Uterus (tissue), 2 donors: ENCODE results near the gene CCDC93.

Experiments used
- POLR2A ChIP-seq, 2 donors: fragments of 450-650 bp; IDR thresholded peaks; one replicate each; pipeline ENCODE4 v1.6.1; 2016; ENCODE audit warnings: antibody characterized with exemption in 2 of 2, mild to moderate bottlenecking in 1 of 2, moderate library complexity in 1 of 2
- TF ChIP-seq, protein P1 (sequence below), 4 experiments: fragments of 200-600 bp in 2 of 4; fragments of 450-650 bp in 2 of 4; sonication (generic) in 2 of 4; IDR thresholded peaks; one replicate each; pipeline ENCODE4 v1.5.1; 2016 to 2019; ENCODE audit warnings: antibody characterized with exemption in 4 of 4, mild to moderate bottlenecking in 2 of 4, moderate library complexity in 1 of 4

DNA sequence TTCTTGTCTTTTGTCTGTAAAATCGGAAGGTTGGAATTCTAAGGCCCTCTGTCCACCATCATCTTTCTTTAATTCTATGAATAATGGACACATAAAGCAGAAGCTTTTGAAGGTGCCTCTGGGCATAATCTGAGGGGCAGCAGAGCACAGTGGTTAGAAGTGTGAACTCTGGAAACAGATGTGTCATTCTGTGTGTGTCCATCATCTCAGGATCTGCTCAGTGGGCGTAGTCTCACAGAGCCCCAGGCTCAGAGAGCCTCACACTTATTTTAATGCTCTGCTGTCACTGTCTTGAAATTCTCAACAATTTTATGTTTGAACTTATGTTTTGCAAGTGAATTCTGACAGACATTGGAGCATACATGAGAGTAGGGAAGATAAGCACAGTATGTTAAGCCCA, 31.0 kb upstream of the CCDC93 start:
- TF ChIP-seq, protein P1, sequence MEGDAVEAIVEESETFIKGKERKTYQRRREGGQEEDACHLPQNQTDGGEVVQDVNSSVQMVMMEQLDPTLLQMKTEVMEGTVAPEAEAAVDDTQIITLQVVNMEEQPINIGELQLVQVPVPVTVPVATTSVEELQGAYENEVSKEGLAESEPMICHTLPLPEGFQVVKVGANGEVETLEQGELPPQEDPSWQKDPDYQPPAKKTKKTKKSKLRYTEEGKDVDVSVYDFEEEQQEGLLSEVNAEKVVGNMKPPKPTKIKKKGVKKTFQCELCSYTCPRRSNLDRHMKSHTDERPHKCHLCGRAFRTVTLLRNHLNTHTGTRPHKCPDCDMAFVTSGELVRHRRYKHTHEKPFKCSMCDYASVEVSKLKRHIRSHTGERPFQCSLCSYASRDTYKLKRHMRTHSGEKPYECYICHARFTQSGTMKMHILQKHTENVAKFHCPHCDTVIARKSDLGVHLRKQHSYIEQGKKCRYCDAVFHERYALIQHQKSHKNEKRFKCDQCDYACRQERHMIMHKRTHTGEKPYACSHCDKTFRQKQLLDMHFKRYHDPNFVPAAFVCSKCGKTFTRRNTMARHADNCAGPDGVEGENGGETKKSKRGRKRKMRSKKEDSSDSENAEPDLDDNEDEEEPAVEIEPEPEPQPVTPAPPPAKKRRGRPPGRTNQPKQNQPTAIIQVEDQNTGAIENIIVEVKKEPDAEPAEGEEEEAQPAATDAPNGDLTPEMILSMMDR (IDR thresholded peaks at IDR 0.05), result no peak
- no peak for TF ChIP-seq POLR2A (IDR thresholded peaks at IDR 0.05)
